ENCODE data around the gene PPY.

GRCh38 chr17:43909537-43910231 lies 32.6 kb downstream of the PPY start:
- TF ChIP-seq SPI1 (IDR thresholded peaks at IDR 0.05; ENCODE audit: low read depth, low read length) (no peak), POLR2AphosphoS5 (IDR thresholded peaks at IDR 0.05; ENCODE audit: low read depth, low read length) (no peak), POLR2A (IDR thresholded peaks at IDR 0.05; ENCODE audit: low read depth, low read length) (no peak), TAF1 (IDR thresholded peaks at IDR 0.05; ENCODE audit: low read depth, low read length) (no peak), PAX5 (IDR thresholded peaks at IDR 0.05; ENCODE audit: insufficient read depth, low read length, severe bottlenecking) (no peak), POU2F2 (IDR thresholded peaks at IDR 0.05; ENCODE audit: low read depth, low read length) (no peak)
